ENCODE measurements around the gene LGALS14. TPM values are rescaled to one million over a fixed set of nuclear protein-coding genes. Genes with fewer than 3 reads are reported as not detected.

The LGALS14 gene
- total and polyA plus RNA-seq, 10 of the 15 experiments (the other 5 are each of a cell fraction or from before 2014, with no cell fraction given) = 5.1 to 34.6 (median 7.3) TPM

GRCh38 chr19:39679056-39679790 is 25.1 kb upstream of the LGALS14 start (continued):
- TF ChIP-seq STAT3 (IDR thresholded peaks at IDR 0.05; ENCODE audit: low read depth, low read length) (no peak), USF2 (IDR thresholded peaks at IDR 0.05; ENCODE audit: borderline replicate concordance, low read depth, low read length) (no peak), EGR1 (IDR thresholded peaks at IDR 0.05; ENCODE audit: borderline replicate concordance in 1 of 2, low read depth in 2 of 2, low read length in 2 of 2) (peak in 1 of 2 experiments; percentile 26; a peak in 1 of 3 replicates), CBFB (IDR thresholded peaks at IDR 0.05; ENCODE audit: low read depth) (no peak; the same call in 1 of the 2 replicates), SMC3 (IDR thresholded peaks at IDR 0.05; ENCODE audit: borderline replicate concordance, low read length) (peak; percentile 26; the same call in 1 of the 2 replicates), CBX3 (IDR thresholded peaks at IDR 0.05; ENCODE audit: borderline replicate concordance, low read depth) (no peak), ZNF207 (IDR thresholded peaks at IDR 0.05; ENCODE audit: borderline replicate concordance) (0 out of 2 replicates have a peak, but pooled peaks have one; percentile 60), ZZZ3 (IDR thresholded peaks at IDR 0.05; ENCODE audit: control insufficient read depth, insufficient read length, low read depth) (no peak), MEF2A (IDR thresholded peaks at IDR 0.05; ENCODE audit: insufficient read depth, low read depth, low read length) (peak; percentile 73), CHD4 (IDR thresholded peaks at IDR 0.05) (no peak), CHD2 (IDR thresholded peaks at IDR 0.05; ENCODE audit: borderline replicate concordance, low read depth, low read length) (0 out of 2 replicates have a peak, but pooled peaks have one; percentile 11), SMARCA5 (IDR thresholded peaks at IDR 0.05) (peak; percentile 75; the same call in 1 of the 2 replicates), TCF7 (IDR thresholded peaks at IDR 0.05; ENCODE audit: borderline replicate concordance) (no peak), ZBED1 (IDR thresholded peaks at IDR 0.05; ENCODE audit: borderline replicate concordance) (peak; percentile 85), HDAC2 (IDR thresholded peaks at IDR 0.05) (no peak), JUNB (IDR thresholded peaks at IDR 0.05) (no peak), BACH1 (IDR thresholded peaks at IDR 0.05; ENCODE audit: borderline replicate concordance) (peak; percentile 64; the same call in 1 of the 2 replicates), CUX1 (IDR thresholded peaks at IDR 0.05; ENCODE audit: insufficient replicate concordance, low read depth, low read length) (peak; percentile 80), NBN (IDR thresholded peaks at IDR 0.05) (peak; percentile 96)

Data from GM12878 (cell line).